ENCODE data around the gene CBY2. TPM values are rescaled to one million over a fixed set of nuclear protein-coding genes. Genes with fewer than 3 reads are reported as not detected.

Gene CBY2
- total and polyA plus RNA-seq, 3 donors from 2014 or later, result 34.3 to 115 (median 49.1) TPM

DNA sequence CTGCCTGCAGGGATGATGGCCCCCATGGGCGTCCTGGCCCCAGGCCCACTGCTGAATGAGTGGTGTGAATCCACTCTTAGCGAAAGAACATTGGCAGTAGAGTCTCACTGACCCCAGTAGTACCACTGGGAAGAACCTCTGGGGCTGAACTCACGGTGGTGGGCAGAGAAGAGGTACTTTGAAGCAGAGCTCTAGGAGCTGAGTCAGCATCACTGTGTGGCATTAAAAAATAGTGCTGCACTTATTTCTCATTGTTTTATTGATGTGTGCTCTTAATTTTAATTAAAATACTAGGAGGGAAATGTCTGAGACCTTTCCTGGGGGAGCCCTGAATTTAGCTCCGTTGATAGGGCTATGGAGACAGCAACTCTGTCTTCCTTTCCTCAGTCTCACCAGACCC is 61.3 kb downstream of the CBY2 start:
- no peaks in the 10 kb centered on the region for H3K4me1 ChIP-seq
- no peak for DNase-seq

More for the DNA sequence above, 61.3 kb downstream of the CBY2 start:
- intact Hi-C loops (cut with DNase I; ENCODE audit: low total_unique reads), result no loop called here
- H3K36me3 ChIP-seq (ENCODE audit: low read depth, missing control alignments), result no peaks in the 10 kb centered on the region
- no peak overlapping the region for H3K4me3 ChIP-seq
- 85 to 86% methylated on average over 4 of the region's 4 CpGs for WGBS, 2 donors
- no peaks in the 10 kb centered on the region for H3K27me3 ChIP-seq
- no peak overlapping the region for H3K27ac ChIP-seq
- no peaks in the 10 kb centered on the region for H3K9me3 ChIP-seq
- TF ChIP-seq, protein P1, sequence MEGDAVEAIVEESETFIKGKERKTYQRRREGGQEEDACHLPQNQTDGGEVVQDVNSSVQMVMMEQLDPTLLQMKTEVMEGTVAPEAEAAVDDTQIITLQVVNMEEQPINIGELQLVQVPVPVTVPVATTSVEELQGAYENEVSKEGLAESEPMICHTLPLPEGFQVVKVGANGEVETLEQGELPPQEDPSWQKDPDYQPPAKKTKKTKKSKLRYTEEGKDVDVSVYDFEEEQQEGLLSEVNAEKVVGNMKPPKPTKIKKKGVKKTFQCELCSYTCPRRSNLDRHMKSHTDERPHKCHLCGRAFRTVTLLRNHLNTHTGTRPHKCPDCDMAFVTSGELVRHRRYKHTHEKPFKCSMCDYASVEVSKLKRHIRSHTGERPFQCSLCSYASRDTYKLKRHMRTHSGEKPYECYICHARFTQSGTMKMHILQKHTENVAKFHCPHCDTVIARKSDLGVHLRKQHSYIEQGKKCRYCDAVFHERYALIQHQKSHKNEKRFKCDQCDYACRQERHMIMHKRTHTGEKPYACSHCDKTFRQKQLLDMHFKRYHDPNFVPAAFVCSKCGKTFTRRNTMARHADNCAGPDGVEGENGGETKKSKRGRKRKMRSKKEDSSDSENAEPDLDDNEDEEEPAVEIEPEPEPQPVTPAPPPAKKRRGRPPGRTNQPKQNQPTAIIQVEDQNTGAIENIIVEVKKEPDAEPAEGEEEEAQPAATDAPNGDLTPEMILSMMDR (IDR thresholded peaks at IDR 0.05), result no peak
- TF ChIP-seq POLR2A (IDR thresholded peaks at IDR 0.05), result no peak

Small RNA genes within 50 kb of the gene (small RNA-seq; reads per million reads assigned to genes)
- 0 reads per million in 2 donors for gene RF00017

Other genes starting within 250 kb of the CBY2 start
- 10 to 100 TPM; 39.6 to 46.1 TPM for gene COG3, start 237.4 kb upstream of the CBY2 start, total RNA-seq
- 22.5 TPM for gene COG3, start 237.4 kb upstream of the CBY2 start, polyA plus RNA-seq (ENCODE audit: insufficient read depth, low read depth, low replicate concordance)
- gene ERICH6B, start 86.6 kb upstream of the CBY2 start, total RNA-seq, result 1 to 10 TPM; 2.4 TPM
- 6.9 TPM for gene ERICH6B, start 86.6 kb upstream of the CBY2 start, polyA plus RNA-seq (ENCODE audit: insufficient read depth, low read depth, low replicate concordance)
- under 1 TPM; 0.19 to 0.47 TPM for gene SIAH3, start 149.4 kb downstream of the CBY2 start, total RNA-seq
- 0.36 TPM for gene SIAH3, start 149.4 kb downstream of the CBY2 start, polyA plus RNA-seq (ENCODE audit: insufficient read depth, low read depth, low replicate concordance)